OCI-LY1 (cell line): Measurements from ENCODE around the gene HSPA8.

ENCODE experiments used
- H2AFZ ChIP-seq: fragments of 200-600 bp; sonication (generic), shearing (Covaris generic); 2 replicates; pipeline ENCODE4 v1.6.0; 2014; ENCODE audit warnings: antibody characterized with exemption, mild to moderate bottlenecking, low read length
- H3F3A ChIP-seq: fragments of 200-600 bp; sonication (generic), shearing (Covaris generic); 2 replicates; pipeline ENCODE4 v1.6.0; 2014; ENCODE audit warnings: mild to moderate bottlenecking, antibody characterized with exemption, low read length, moderate library complexity; ENCODE audit not compliant: insufficient read depth
- H3K27ac ChIP-seq: fragments of 200-600 bp; sonication (generic); 2 replicates; pipeline ENCODE4 v1.5.1; 2014; ENCODE audit warnings: low read length, mixed run types, mild to moderate bottlenecking, low read depth; ENCODE audit not compliant: poor library complexity, severe bottlenecking
- H3K27me3 ChIP-seq: fragments of 200-600 bp; sonication (generic); 2 replicates; pipeline ENCODE4 v1.6.0; 2014; ENCODE audit warnings: antibody characterized with exemption, mild to moderate bottlenecking, low read length, moderate library complexity; ENCODE audit not compliant: insufficient read depth
- H3K36me3 ChIP-seq: fragments of 200-600 bp; sonication (generic); 2 replicates; pipeline ENCODE4 v1.6.1; 2014; ENCODE audit warnings: mild to moderate bottlenecking, antibody characterized with exemption, low read length, moderate library complexity, mixed read lengths; ENCODE audit not compliant: insufficient read depth
- H3K4me1 ChIP-seq: fragments of 200-600 bp; sonication (generic); 2 replicates; pipeline ENCODE4 v1.5.1; 2014; ENCODE audit warnings: mild to moderate bottlenecking, low read length, moderate library complexity; ENCODE audit not compliant: insufficient read depth, severe bottlenecking
- H3K4me2 ChIP-seq: fragments of 200-600 bp; sonication (generic), shearing (Covaris generic); 2 replicates; pipeline ENCODE4 v1.6.1; 2014; ENCODE audit warnings: low read length
- H3K4me3 ChIP-seq: fragments of 200-600 bp; sonication (generic); 2 replicates; pipeline ENCODE4 v1.5.1; 2014; ENCODE audit warnings: low read length, low read depth, mild to moderate bottlenecking, mixed read lengths; ENCODE audit not compliant: poor library complexity, severe bottlenecking
- H3K79me2 ChIP-seq: fragments of 200-600 bp; shearing (Covaris generic); 2 replicates; pipeline ENCODE4 v1.6.1; 2016; ENCODE audit warnings: mixed run types, low read length, mixed read lengths; ENCODE audit not compliant: insufficient read depth
- H3K9ac ChIP-seq: fragments of 200-600 bp; sonication (generic), shearing (Covaris generic); 2 replicates; pipeline ENCODE4 v1.6.1; 2014; ENCODE audit warnings: mild to moderate bottlenecking, low read length, mixed read lengths
- H3K9me2 ChIP-seq: fragments of 200-600 bp; sonication (generic), shearing (Covaris generic); 2 replicates; pipeline ENCODE4 v1.6.1; 2014; ENCODE audit warnings: low read depth, mild to moderate bottlenecking, low read length, mixed read lengths
- H3K9me3 ChIP-seq: fragments of 200-600 bp; shearing (Covaris generic); 2 replicates; pipeline ENCODE4 v1.6.1; 2014; ENCODE audit warnings: low read length, mixed read lengths
- H4K20me1 ChIP-seq: fragments of 200-600 bp; sonication (generic), shearing (Covaris generic); 2 replicates; pipeline ENCODE4 v1.6.0; 2016; ENCODE audit warnings: mild to moderate bottlenecking, low read length; ENCODE audit not compliant: insufficient read depth
- EZH2 ChIP-seq: fragments of 200-600 bp; sonication (generic), shearing (Covaris generic); IDR thresholded peaks from 2 replicates; pipeline ENCODE4 v1.8.0; 2017; ENCODE audit warnings: borderline replicate concordance, mixed run types, mild to moderate bottlenecking, antibody characterized with exemption, low read length, moderate library complexity, mixed read lengths
- TF ChIP-seq, protein P1 (sequence below): fragments of 200-600 bp; sonication (generic), shearing (Covaris generic); IDR thresholded peaks from 2 replicates; pipeline ENCODE4 v1.5.1; 2017; ENCODE audit warnings: mild to moderate bottlenecking, antibody characterized with exemption, low read length, moderate library complexity, mixed read lengths

The HSPA8 gene

DNA sequence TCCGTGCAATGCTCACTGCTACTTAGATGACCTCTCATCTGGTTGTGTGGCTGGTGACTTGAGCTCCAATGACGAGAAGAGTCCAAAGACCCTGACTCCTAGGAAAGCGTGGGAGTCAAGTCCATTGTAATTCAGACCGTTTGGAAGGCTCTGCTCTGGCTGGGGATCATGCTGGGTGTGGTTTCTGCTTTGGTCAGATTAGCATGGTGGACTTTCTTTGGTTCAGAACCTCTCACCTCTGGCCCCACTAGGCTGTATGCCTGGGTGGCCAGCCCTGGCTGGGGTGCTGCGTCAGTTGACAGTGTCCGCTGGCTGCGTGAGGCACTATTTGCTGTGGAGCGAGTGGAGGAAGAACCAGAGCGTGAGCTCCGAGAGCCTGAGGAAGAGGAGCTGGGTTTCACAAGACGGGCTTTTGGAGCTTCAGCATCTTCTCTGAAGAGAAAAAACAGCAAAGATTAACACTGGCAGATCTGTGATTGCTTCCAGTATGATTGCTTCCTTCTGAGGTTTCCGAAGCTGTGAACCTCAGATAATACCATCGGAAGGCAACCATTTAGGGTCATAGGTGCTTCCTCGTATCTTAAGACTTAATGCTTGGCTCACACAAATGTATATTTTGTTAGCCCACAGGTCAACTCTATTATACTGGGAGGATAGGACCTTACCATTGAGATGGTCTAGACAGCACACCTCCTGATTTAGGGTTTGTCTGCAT, 11.6 kb upstream of the HSPA8 start:
- Histone ChIP-seq H4K20me1 (no peaks in the 10 kb centered on the region), H3K4me2 (no peak overlapping the region), H3K79me2 (no peaks in the 10 kb centered on the region), H3K27ac (no peak overlapping the region), H3K9me3 (no peaks in the 10 kb centered on the region), H3K36me3 (no peaks in the 10 kb centered on the region), H3K4me3 (no peak overlapping the region), H3K4me1 (peaks cover 21% of the 10 kb centered on the region), H2AFZ (no peak overlapping the region), H3K9me2 (no peaks in the 10 kb centered on the region), H3K27me3 (no peaks in the 10 kb centered on the region), H3F3A (no peaks in the 10 kb centered on the region), H3K9ac (no peak overlapping the region)
- TF ChIP-seq, protein P1, sequence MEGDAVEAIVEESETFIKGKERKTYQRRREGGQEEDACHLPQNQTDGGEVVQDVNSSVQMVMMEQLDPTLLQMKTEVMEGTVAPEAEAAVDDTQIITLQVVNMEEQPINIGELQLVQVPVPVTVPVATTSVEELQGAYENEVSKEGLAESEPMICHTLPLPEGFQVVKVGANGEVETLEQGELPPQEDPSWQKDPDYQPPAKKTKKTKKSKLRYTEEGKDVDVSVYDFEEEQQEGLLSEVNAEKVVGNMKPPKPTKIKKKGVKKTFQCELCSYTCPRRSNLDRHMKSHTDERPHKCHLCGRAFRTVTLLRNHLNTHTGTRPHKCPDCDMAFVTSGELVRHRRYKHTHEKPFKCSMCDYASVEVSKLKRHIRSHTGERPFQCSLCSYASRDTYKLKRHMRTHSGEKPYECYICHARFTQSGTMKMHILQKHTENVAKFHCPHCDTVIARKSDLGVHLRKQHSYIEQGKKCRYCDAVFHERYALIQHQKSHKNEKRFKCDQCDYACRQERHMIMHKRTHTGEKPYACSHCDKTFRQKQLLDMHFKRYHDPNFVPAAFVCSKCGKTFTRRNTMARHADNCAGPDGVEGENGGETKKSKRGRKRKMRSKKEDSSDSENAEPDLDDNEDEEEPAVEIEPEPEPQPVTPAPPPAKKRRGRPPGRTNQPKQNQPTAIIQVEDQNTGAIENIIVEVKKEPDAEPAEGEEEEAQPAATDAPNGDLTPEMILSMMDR, result no peak
- TF ChIP-seq EZH2, result no peak

DNA sequence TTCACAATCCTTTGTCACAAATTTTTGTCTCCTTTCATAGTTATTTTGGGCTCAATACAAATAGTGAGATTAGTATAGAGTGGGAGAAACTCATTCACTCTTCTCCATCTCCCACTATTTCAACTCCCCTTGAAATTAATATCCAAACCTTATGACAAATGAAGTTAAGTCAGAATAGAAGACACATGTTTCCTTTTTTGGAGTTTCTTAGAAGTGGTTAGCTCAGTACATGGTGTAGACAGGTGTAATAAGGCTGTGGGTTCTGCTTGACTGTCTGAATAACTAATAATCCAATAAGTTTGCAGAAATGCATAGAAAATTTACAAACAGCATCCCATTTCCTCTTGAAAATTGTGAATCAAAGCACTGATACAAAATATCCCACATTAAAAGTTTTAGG, 10.8 kb upstream of the HSPA8 start:
- H2AFZ ChIP-seq, result no peak overlapping the region

DNA sequence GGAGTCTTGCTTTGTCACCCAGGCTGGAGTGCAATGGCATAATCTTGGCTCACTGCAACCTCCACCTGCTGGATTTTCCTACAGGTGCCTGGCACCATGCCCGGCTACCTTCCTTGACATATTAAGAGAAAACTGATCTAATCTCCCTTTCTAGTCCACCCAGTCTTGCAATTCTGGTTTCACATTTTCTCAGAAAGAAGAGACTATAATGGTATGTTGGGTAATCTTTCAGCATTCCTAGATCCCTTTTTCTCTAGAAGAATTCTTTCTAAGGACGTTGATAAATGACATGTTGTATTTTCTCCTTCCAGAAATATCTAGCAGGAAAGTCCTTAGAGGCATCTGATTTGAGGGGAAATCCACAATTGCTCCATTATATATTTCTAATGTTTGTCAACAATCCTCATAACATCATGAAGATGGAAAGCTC, 10.4 kb upstream of the HSPA8 start:
- H3K9me3 ChIP-seq, result no peaks in the 10 kb centered on the region
- H3K27me3 ChIP-seq, result no peaks in the 10 kb centered on the region
- no peak overlapping the region for H3K27ac ChIP-seq
- no peaks in the 10 kb centered on the region for H3K36me3 ChIP-seq
- no peak overlapping the region for H2AFZ ChIP-seq
- H3K4me2 ChIP-seq, result no peak overlapping the region
- no peak overlapping the region for H3K9ac ChIP-seq
- no peaks in the 10 kb centered on the region for H3K9me2 ChIP-seq
- no peaks in the 10 kb centered on the region for H4K20me1 ChIP-seq
- H3K4me3 ChIP-seq, result no peak overlapping the region
- H3F3A ChIP-seq, result no peaks in the 10 kb centered on the region
- no peaks in the 10 kb centered on the region for H3K79me2 ChIP-seq
- peaks cover 22% of the 10 kb centered on the region for H3K4me1 ChIP-seq
- TF ChIP-seq EZH2, result no peak
- TF ChIP-seq, protein P1, result no peak

More for the DNA sequence above, 10.8 kb upstream of the HSPA8 start:
- Histone ChIP-seq H3K27me3 (no peaks in the 10 kb centered on the region), H3K9me3 (no peaks in the 10 kb centered on the region), H4K20me1 (no peaks in the 10 kb centered on the region), H3K79me2 (no peaks in the 10 kb centered on the region), H3K36me3 (no peaks in the 10 kb centered on the region), H3K9ac (no peak overlapping the region), H3K4me1 (peaks cover 22% of the 10 kb centered on the region), H3F3A (no peaks in the 10 kb centered on the region), H3K4me2 (no peak overlapping the region), H3K4me3 (no peak overlapping the region), H3K9me2 (no peaks in the 10 kb centered on the region), H3K27ac (no peak overlapping the region)
- TF ChIP-seq EZH2, result no peak
- TF ChIP-seq, protein P1, result no peak
